Measurements from ENCODE around the gene BNIP5. TPM values are rescaled to one million over a fixed set of nuclear protein-coding genes. Genes with fewer than 3 reads are reported as not detected.
A peak's percentile ranks its signal among the peaks of the same experiment; 100 is the strongest.

BNIP5 gene
- total RNA-seq, 4 donors from 2014 or later, result not detected

- H3K27ac ChIP-seq (replicated peaks in 1 of 4), result no peak overlapping the region
- peaks cover 0 to 11% (median 0%) of the 10 kb centered on the region in 4 donors for H3K4me1 ChIP-seq
- H3K9me3 ChIP-seq, result peaks cover 0 to 4% (median 0%) of the 10 kb centered on the region in 4 donors
- no peak for DNase-seq (ENCODE audit: extremely low spot score)
- 91% methylated on average over 5 of the region's 5 CpGs for WGBS
- peaks cover 0 to 6% (median 0%) of the 10 kb centered on the region in 4 donors for H3K27me3 ChIP-seq
- no peak overlapping the region for H3K4me3 ChIP-seq
- H3K36me3 ChIP-seq, result no peaks in the 10 kb centered on the region
- TF ChIP-seq POLR2A (IDR thresholded peaks at IDR 0.05; ENCODE audit: low read depth) (no peak), CTCF (IDR thresholded peaks at IDR 0.05) (no peak), EP300 (IDR thresholded peaks at IDR 0.05) (no peak), POLR2AphosphoS5 (IDR thresholded peaks at IDR 0.05) (no peak)
- intact Hi-C loops (cut with DNase I), result no loop called here
Observed at GRCh38 chr6:36308514-36308913, 28.2 kb downstream of the BNIP5 start.

GRCh38 chr6:36306375-36306774 is 30.3 kb downstream of the BNIP5 start:
- intact Hi-C loops (cut with DNase I), result no loop called here
- Histone ChIP-seq H3K27me3 (peaks cover 0 to 15% (median 0%) of the 10 kb centered on the region in 4 donors), H3K4me3 (no peak overlapping the region), H3K36me3 (no peaks in the 10 kb centered on the region), H3K4me1 (peaks cover 0 to 14% (median 6%) of the 10 kb centered on the region in 4 donors), H3K27ac (replicated peaks in 1 of 4) (no peak overlapping the region), H3K9me3 (peaks cover 0 to 4% (median 0%) of the 10 kb centered on the region in 4 donors)
- TF ChIP-seq CTCF (IDR thresholded peaks at IDR 0.05) (no peak), EP300 (IDR thresholded peaks at IDR 0.05) (no peak), POLR2AphosphoS5 (IDR thresholded peaks at IDR 0.05) (no peak), POLR2A (IDR thresholded peaks at IDR 0.05; ENCODE audit: low read depth) (no peak)
- WGBS, result 76% methylated on average over 7 of the region's 7 CpGs
- no peak for DNase-seq (ENCODE audit: extremely low spot score)

- 91% methylated on average over 11 of the region's 11 CpGs for WGBS
- Histone ChIP-seq H3K4me3 (no peak overlapping the region), H3K36me3 (no peaks in the 10 kb centered on the region), H3K4me1 (peaks cover 0 to 14% (median 6%) of the 10 kb centered on the region in 4 donors), H3K27me3 (peaks cover 0 to 19% (median 0%) of the 10 kb centered on the region in 4 donors), H3K9me3 (peaks cover 0 to 4% (median 0%) of the 10 kb centered on the region in 4 donors), H3K27ac (replicated peaks in 1 of 4) (no peak overlapping the region)
- no peak for TF ChIP-seq CTCF (IDR thresholded peaks at IDR 0.05)
- TF ChIP-seq POLR2AphosphoS5 (IDR thresholded peaks at IDR 0.05), result no peak
- no peak for TF ChIP-seq POLR2A (IDR thresholded peaks at IDR 0.05; ENCODE audit: low read depth)
- no peak for TF ChIP-seq EP300 (IDR thresholded peaks at IDR 0.05)
- no peak for DNase-seq (ENCODE audit: extremely low spot score)
- intact Hi-C loops (cut with DNase I), result no loop called here
Observed at GRCh38 chr6:36305885-36306284, 30.8 kb downstream of the BNIP5 start.

- TF ChIP-seq CTCF (IDR thresholded peaks at IDR 0.05), result peak; percentile 75 to 86 (median 85)
- TF ChIP-seq POLR2AphosphoS5 (IDR thresholded peaks at IDR 0.05), result peak in 1 of 2 donors; percentile 54
- no peak for TF ChIP-seq EP300 (IDR thresholded peaks at IDR 0.05)
- no peak overlapping the region for H3K4me3 ChIP-seq
- peaks cover 0 to 14% (median 6%) of the 10 kb centered on the region in 4 donors for H3K4me1 ChIP-seq
- peaks cover 0 to 13% (median 0%) of the 10 kb centered on the region in 4 donors for H3K27me3 ChIP-seq
- no peaks in the 10 kb centered on the region for H3K9me3 ChIP-seq
- no peak overlapping the region for H3K27ac ChIP-seq (replicated peaks in 1 of 4)
- WGBS, result 44% methylated on average over 10 of the region's 13 CpGs
- H3K36me3 ChIP-seq, result no peaks in the 10 kb centered on the region
- intact Hi-C loops (cut with DNase I), result no loop called here
- DNase-seq (ENCODE audit: extremely low spot score), result peak; percentile 97
Observed at GRCh38 chr6:36302227-36302976, 34.3 kb downstream of the BNIP5 start.

Data from esophagus muscularis mucosa (tissue), 4 donors.